GM12878 (cell line): Measurements from ENCODE around the gene BPIFB3. TPM values are rescaled to one million over a fixed set of nuclear protein-coding genes. Genes with fewer than 3 reads are reported as not detected.

Experiments
- ATAC-seq: fragments of 200-7000 bp; cut with Tn5 transposase; 3 replicates; pipeline ENCODE4 v1.9.1; 2020; ENCODE audit warnings: mild to moderate bottlenecking, moderate library complexity
- BruUV-seq: library from RNA; stranded (reverse); fragments of 400-500 nt; replicated peaks from 2 replicates; lab custom pipeline; 2021; lab: Mats Ljungman, UMichigan
- CTCF ChIA-PET: fragments of 300-600 bp; sonication (Branson Sonifier 250); formaldehyde crosslinking; extraction: SDS; loops from one replicate; lab custom pipeline; 2021; ENCODE audit warnings: inconsistent platforms; lab: Yijun Ruan, JAX
- POLR2A ChIA-PET: fragments of 350-600 bp; formaldehyde crosslinking; extraction: SDS; loops from one replicate; lab custom pipeline; 2021; ENCODE audit warnings: inconsistent platforms; lab: Charles Lee
- RAD21 ChIA-PET: fragments of 300-600 bp; sonication (Branson Sonifier 250); formaldehyde crosslinking; loops from one replicate; lab custom pipeline; 2023; ENCODE audit warnings: antibody characterized with exemption; ENCODE audit not compliant: unreplicated experiment; lab: Charles Lee
- SMC1A ChIA-PET: fragments of 300-600 bp; sonication (Branson Sonifier 250); formaldehyde crosslinking; loops from one replicate; lab custom pipeline; 2023; ENCODE audit not compliant: unreplicated experiment, uncharacterized antibody; lab: Charles Lee
- DNase-seq: peaks from one replicate; pipeline ENCODE4 v3.0.0-alpha.2; 2011; ENCODE audit warnings: low read depth, low spot score
- FAIRE-seq: peaks from 3 replicates; lab custom pipeline; 2011; peaks lifted over from hg19 to GRCh38; lab: Jason Lieb, UNC
- H2AFZ ChIP-seq: 2 replicates; pipeline ENCODE4 v1.6.0; 2011; ENCODE audit warnings: low read depth, low read length, control low read depth; ENCODE audit not compliant: control insufficient read depth
- H3K27ac ChIP-seq: 2 replicates; pipeline ENCODE4 v1.5.1; 2011; ENCODE audit warnings: control low read depth; ENCODE audit not compliant: control insufficient read depth, insufficient read depth
- H3K27me3 ChIP-seq, 2 experiments: replicated peaks in 1 of 2; 2 replicates each; pipeline versions ENCODE4 v1.6.0 to v1.6.1; 2011; ENCODE audit warnings: low read length in 1 of 2; ENCODE audit not compliant: control insufficient read depth in 2 of 2, insufficient read depth in 2 of 2
- H3K36me3 ChIP-seq, 2 experiments: 2 replicates each; pipeline ENCODE4 v1.5.1; 2011; ENCODE audit warnings: low read length in 1 of 2; ENCODE audit not compliant: control insufficient read depth in 2 of 2, insufficient read depth in 2 of 2
- H3K4me1 ChIP-seq: 2 replicates; pipeline ENCODE4 v1.6.1; 2011; ENCODE audit warnings: mild to moderate bottlenecking, low read length, moderate library complexity, mixed read lengths; ENCODE audit not compliant: control insufficient read depth, insufficient read depth
- H3K4me2 ChIP-seq: 2 replicates; pipeline ENCODE4 v1.6.0; 2011; ENCODE audit warnings: control low read depth; ENCODE audit not compliant: control insufficient read depth, insufficient read depth
- H3K4me3 ChIP-seq: fragments of 200-600 bp; sonication (generic); 2 replicates; pipeline ENCODE4 v1.5.1; 2016
- H3K79me2 ChIP-seq: 2 replicates; pipeline ENCODE4 v1.6.0; 2011; ENCODE audit warnings: low read length; ENCODE audit not compliant: control insufficient read depth, insufficient read depth
- H3K9ac ChIP-seq: 2 replicates; pipeline ENCODE4 v1.8.0; 2011; ENCODE audit warnings: low read length, control low read depth, mixed read lengths; ENCODE audit not compliant: control insufficient read depth, insufficient read depth
- H3K9me3 ChIP-seq: replicated peaks from 3 replicates; pipeline ENCODE4 v1.5.1; 2011; ENCODE audit warnings: mild to moderate bottlenecking, low read length; ENCODE audit not compliant: control insufficient read depth, insufficient read depth
- H4K20me1 ChIP-seq: 2 replicates; pipeline ENCODE4 v1.6.0; 2011; ENCODE audit not compliant: control insufficient read depth, insufficient read depth
- CHD1 ChIP-seq: IDR thresholded peaks from 2 replicates; pipeline ENCODE4 v1.6.1; 2012; ENCODE audit warnings: low read depth, low read length, improper control_type of control experiment
- EP300 ChIP-seq, 2 experiments: fragments of 150-350 bp in 1 of 2; IDR thresholded peaks; 2 replicates each; pipeline ENCODE4 v1.6.1; 2011 to 2012; ENCODE audit warnings: low read depth in 2 of 2, low read length in 2 of 2, borderline replicate concordance in 1 of 2, improper control_type of control experiment in 1 of 2, inconsistent platforms in 1 of 2; ENCODE audit not compliant: control insufficient read depth in 1 of 2
- ETV6 ChIP-seq, 2 experiments: fragments of 450-650 bp in 1 of 2; IDR thresholded peaks in 1 of 2; conservative IDR thresholded peaks in 1 of 2; 2 replicates each; pipeline ENCODE4 v1.6.1; 2014; ENCODE audit warnings: antibody characterized with exemption in 1 of 2, borderline replicate concordance in 1 of 2, low read depth in 1 of 2, mild to moderate bottlenecking in 1 of 2, moderate library complexity in 1 of 2
- FOXM1 ChIP-seq: IDR thresholded peaks from 2 replicates; pipeline ENCODE4 v1.6.1; 2012; ENCODE audit warnings: low read depth, mild to moderate bottlenecking, inconsistent platforms, low read length, moderate library complexity
- STAT3 ChIP-seq: IDR thresholded peaks from 2 replicates; pipeline ENCODE4 v1.6.1; 2011; ENCODE audit warnings: low read depth, low read length, improper control_type of control experiment
- ZNF274 ChIP-seq: IDR thresholded peaks from one replicate; pipeline ENCODE4 v1.8.0; 2011; ENCODE audit not compliant: insufficient read length, insufficient read depth
- WGBS: methylation state at CpG from one replicate; pipeline ENCODE4 v1.1.6; 2016; ENCODE audit warnings: low lambda C conversion rate; ENCODE audit not compliant: insufficient replicate concordance, insufficient coverage; ENCODE audit errors: missing lambda C conversion rate; 5-methylcytosine and 5-hydroxymethylcytosine counted together
- in situ Hi-C: fragments of 300-500 bp; cut with MboI; formaldehyde crosslinking; loops from 9 replicates; pipeline ENCODE4 v1.14.3; 2018; ENCODE audit warnings: mixed read lengths
- intact Hi-C: fragments of 100-400 bp; cut with micrococcal nuclease; formaldehyde crosslinking; loops from one replicate; pipeline ENCODE4 v1.14.2; 2022; ENCODE audit not compliant: unreplicated experiment
- polyA plus RNA-seq, 11 experiments: library from polyadenylated mRNA; depleted of rRNA in 4 of 11; unstranded in 6 of 11; stranded (reverse) in 5 of 11; fragments of >200 nt; fragmentation: Nextera tagmentation in 4 of 11; fragmentation: Illumina TruSeq in 1 of 11; extraction: Ambion mirVana in 4 of 11; extraction: Trizol in 1 of 11; gene quantifications; 1 replicate in 1 of 11; 2 replicates in 10 of 11; pipeline versions ENCODE4 v1.2.1 to v1.2.3, GENCODE V29; 2011 to 2016; ENCODE audit warnings: inconsistent platforms in 2 of 11, missing spikeins in 2 of 11, low read depth in 1 of 11
- total RNA-seq, 4 experiments: library from RNA; depleted of rRNA in 3 of 4; stranded (reverse); fragments of >200 nt in 3 of 4; fragmentation: Illumina TruSeq in 1 of 4; extraction: Trizol in 1 of 4; gene quantifications; 2 replicates each; pipeline versions ENCODE4 v1.2.1 to v1.2.3, GENCODE V29; 2013 to 2021
- TF ChIP-seq, protein P1 (sequence below): fragments of 450-650 bp; IDR thresholded peaks from 2 replicates; pipeline ENCODE4 v1.6.1; 2018; ENCODE audit warnings: mild to moderate bottlenecking, low read depth, moderate library complexity; ENCODE audit not compliant: partially characterized antibody

BPIFB3 gene
- total and polyA plus RNA-seq, 10 of the 15 experiments (the other 5 are each of a cell fraction or from before 2014, with no cell fraction given) = not detected

DNA sequence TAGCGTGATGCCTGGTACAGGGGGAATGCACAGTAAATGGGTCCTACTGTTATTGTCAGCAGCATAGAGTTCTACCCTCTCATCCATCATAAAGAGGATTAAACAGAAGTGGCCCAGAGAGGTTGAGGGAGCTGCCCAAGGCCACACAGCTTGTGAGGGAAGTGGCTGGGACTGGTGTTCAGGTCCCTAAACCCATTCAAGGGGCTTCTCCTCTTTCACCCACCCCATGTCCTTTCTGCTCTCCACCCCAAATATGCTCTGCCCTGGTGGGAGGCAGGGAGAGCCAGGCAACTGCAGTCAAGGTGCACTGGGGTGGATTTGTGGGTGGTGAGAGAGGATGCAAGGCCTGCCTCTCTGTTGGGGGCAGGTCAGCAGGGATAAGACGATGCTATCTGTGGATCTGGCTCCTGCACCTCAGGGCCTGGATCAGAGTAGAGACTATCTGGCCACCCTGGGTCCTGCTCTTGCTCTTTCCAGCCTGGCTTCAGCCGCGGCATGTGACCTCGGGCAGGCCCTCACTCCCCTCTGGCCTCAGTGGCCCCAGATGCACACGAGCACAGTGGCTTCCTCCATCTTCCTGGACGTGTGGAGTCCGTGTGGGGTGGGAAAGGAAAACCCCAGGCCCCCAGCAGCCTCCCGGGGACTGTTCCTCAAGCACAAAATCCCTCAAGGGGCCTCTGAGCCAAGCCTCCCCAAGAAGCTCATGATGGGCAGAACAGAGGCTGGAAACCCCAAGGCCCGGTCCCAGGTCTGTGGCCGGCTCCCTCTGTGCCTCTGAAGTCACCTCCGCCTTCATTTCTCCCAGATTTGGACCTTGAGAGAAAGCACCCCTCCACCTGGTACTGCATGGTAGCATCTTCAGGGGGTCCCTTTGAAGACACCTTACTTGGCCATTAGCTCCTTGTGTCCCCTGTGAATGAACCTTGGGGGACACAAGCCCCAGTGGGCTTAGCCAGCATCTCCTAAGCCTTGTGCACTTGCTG, 25.6 kb upstream of the BPIFB3 start (continued):
- TF ChIP-seq ETV6 (conservative IDR thresholded peaks at IDR 0.05 in 1 of 2, IDR thresholded peaks at IDR 0.05 in 1 of 2; ENCODE audit: borderline replicate concordance in 1 of 2, low read depth in 1 of 2) (no peak), STAT3 (no peak), CHD1 (no peak)

DNA sequence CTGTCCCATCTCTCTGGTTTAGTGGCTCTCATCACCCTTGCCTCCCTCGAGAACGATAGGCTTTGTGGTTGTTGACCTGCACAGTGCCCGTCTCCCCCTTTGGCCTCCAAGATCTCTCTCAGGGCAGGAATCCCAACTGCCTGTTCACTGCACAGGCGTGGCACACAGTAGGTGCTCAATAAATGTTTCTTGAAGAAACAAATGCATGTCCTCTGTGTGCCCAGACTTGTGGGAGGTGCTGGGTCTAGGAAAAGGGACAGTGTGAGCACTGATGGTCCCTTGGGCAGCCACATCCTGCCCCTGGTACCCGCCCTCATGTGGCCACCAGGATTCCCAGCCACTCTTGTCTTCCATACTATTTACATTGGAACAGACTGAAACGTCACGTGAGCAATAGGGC, 24.8 kb upstream of the BPIFB3 start:
- intact Hi-C loops = no loop called here
- CTCF ChIA-PET = no interaction called here
- RAD21 ChIA-PET = no interaction called here
- H3K4me1 ChIP-seq = no peaks in the 10 kb centered on the region
- FAIRE-seq (no peak), ATAC-seq (no peak), DNase-seq (no peak)
- in situ Hi-C loops = no loop called here
- H3K79me2 ChIP-seq = no peaks in the 10 kb centered on the region
- no peak overlapping the region for H3K4me3 ChIP-seq
- no peak for TF ChIP-seq EP300 (IDR thresholded peaks at IDR 0.05; ENCODE audit: borderline replicate concordance in 1 of 2, control insufficient read depth in 1 of 2, low read depth in 2 of 2, low read length in 2 of 2)
- no peak for TF ChIP-seq ZNF274
- TF ChIP-seq FOXM1 = no peak
- TF ChIP-seq, protein P1, sequence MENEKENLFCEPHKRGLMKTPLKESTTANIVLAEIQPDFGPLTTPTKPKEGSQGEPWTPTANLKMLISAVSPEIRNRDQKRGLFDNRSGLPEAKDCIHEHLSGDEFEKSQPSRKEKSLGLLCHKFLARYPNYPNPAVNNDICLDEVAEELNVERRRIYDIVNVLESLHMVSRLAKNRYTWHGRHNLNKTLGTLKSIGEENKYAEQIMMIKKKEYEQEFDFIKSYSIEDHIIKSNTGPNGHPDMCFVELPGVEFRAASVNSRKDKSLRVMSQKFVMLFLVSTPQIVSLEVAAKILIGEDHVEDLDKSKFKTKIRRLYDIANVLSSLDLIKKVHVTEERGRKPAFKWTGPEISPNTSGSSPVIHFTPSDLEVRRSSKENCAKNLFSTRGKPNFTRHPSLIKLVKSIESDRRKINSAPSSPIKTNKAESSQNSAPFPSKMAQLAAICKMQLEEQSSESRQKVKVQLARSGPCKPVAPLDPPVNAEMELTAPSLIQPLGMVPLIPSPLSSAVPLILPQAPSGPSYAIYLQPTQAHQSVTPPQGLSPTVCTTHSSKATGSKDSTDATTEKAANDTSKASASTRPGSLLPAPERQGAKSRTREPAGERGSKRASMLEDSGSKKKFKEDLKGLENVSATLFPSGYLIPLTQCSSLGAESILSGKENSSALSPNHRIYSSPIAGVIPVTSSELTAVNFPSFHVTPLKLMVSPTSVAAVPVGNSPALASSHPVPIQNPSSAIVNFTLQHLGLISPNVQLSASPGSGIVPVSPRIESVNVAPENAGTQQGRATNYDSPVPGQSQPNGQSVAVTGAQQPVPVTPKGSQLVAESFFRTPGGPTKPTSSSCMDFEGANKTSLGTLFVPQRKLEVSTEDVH = no peak
- SMC1A ChIA-PET = interaction anchor here (0.6 kb wide), 1 partner anchor 23 kb away, joined by 3 read pairs; no protein-coding TSS in a partner anchor
- H2AFZ ChIP-seq = no peak overlapping the region
- POLR2A ChIA-PET = no interaction called here
- no peak overlapping the region for H3K27ac ChIP-seq
- no peak overlapping the region for H3K9ac ChIP-seq
- H3K36me3 ChIP-seq = no peaks in the 10 kb centered on the region
- no TSS peak for BruUV-seq
- H4K20me1 ChIP-seq = no peaks in the 10 kb centered on the region
- 12% methylated on average over 7 of the region's 7 CpGs for WGBS
- H3K9me3 ChIP-seq = no peaks in the 10 kb centered on the region
- H3K27me3 ChIP-seq = peaks cover 0 to 1% of the 10 kb centered on the region in 2 experiments; a peak in 1 of 4 replicates
- H3K4me2 ChIP-seq = no peak overlapping the region
